Breast epithelium (tissue), 3 donors: ENCODE data around the gene C19orf12.

ENCODE experiments used
- CTCF ChIP-seq, 3 donors: fragments of 450-650 bp; IDR thresholded peaks; one replicate each; pipeline ENCODE4 v1.5.1; 2016 to 2017; ENCODE audit warnings: antibody characterized with exemption in 3 of 3, mild to moderate bottlenecking in 3 of 3, moderate library complexity in 3 of 3
- POLR2A ChIP-seq: fragments of 450-650 bp; IDR thresholded peaks from one replicate; pipeline ENCODE4 v1.6.1; 2016; ENCODE audit warnings: antibody characterized with exemption, mild to moderate bottlenecking, moderate library complexity
- POLR2AphosphoS5 ChIP-seq, 3 donors: sonication (generic); formaldehyde crosslinking; IDR thresholded peaks; one replicate each; pipeline ENCODE4 v1.6.1; 2017; ENCODE audit warnings: antibody characterized with exemption in 3 of 3

- TF ChIP-seq POLR2A (no peak), CTCF (IDR thresholded peaks at IDR 0.05) (no peak), POLR2AphosphoS5 (IDR thresholded peaks at IDR 0.05) (no peak)
Observed at GRCh38 chr19:29662278-29662603, 52.8 kb downstream of the C19orf12 start.
